HEK293 (cell line): ENCODE results near the gene RNF187.

Experiments
- CTCF ChIA-PET: fragments of 350-600 bp; formaldehyde crosslinking; extraction: SDS; loops from one replicate; lab custom pipeline; 2021; ENCODE audit warnings: antibody characterized with exemption; lab: Yijun Ruan, JAX
- POLR2A ChIA-PET: fragments of 300-600 bp; formaldehyde crosslinking; extraction: SDS; loops from one replicate; lab custom pipeline; 2020; ENCODE audit warnings: antibody characterized with exemption, inconsistent platforms; lab: Yijun Ruan, JAX
- H3K27ac ChIP-seq: fragments of 200-500 bp; sonication (Bioruptor generic); 2 replicates; pipeline ENCODE4 v1.5.1; 2014; ENCODE audit warnings: low read depth, low read length, control low read depth, inconsistent platforms; ENCODE audit errors: extremely low read depth
- H3K36me3 ChIP-seq, 2 experiments: fragments of 200-500 bp in 1 of 2; sonication (Bioruptor generic) in 1 of 2; 1 replicate in 1 of 2; 2 replicates in 1 of 2; pipeline ENCODE4 v1.5.1; 2014 to 2017; ENCODE audit warnings: inconsistent platforms in 2 of 2, low read length in 2 of 2; ENCODE audit not compliant: control insufficient read depth in 2 of 2, insufficient read depth in 1 of 2
- H3K4me1 ChIP-seq: fragments of 200-500 bp; sonication (Bioruptor generic); 2 replicates; pipeline ENCODE4 v1.5.1; 2014; ENCODE audit warnings: mild to moderate bottlenecking, low read length, inconsistent platforms; ENCODE audit not compliant: control insufficient read depth, insufficient read depth
- H3K4me3 ChIP-seq: 2 replicates; pipeline ENCODE4 v1.5.1; 2011; ENCODE audit warnings: low read depth, mild to moderate bottlenecking, control low read depth, low read length, moderate library complexity
- H3K9me3 ChIP-seq: fragments of 200-500 bp; sonication (Bioruptor generic); 2 replicates; pipeline ENCODE4 v1.5.1; 2014; ENCODE audit warnings: low read depth, low read length, inconsistent platforms; ENCODE audit not compliant: control insufficient read depth, insufficient read depth
- EGR2 ChIP-seq: fragments of 450-650 bp; formaldehyde crosslinking; IDR thresholded peaks from 2 replicates; pipeline ENCODE4 v1.5.1; 2016; ENCODE audit warnings: low read depth, missing biosample characterization, missing genetic modification characterization
- GLI4 ChIP-seq: fragments of 450-650 bp; formaldehyde crosslinking; IDR thresholded peaks from 2 replicates; pipeline ENCODE4 v1.5.1; 2016; ENCODE audit warnings: missing biosample characterization, missing genetic modification characterization
- GLIS1 ChIP-seq: fragments of 450-650 bp; formaldehyde crosslinking; IDR thresholded peaks from 2 replicates; pipeline ENCODE4 v1.5.1; 2016; ENCODE audit warnings: missing biosample characterization, missing genetic modification characterization
- IKZF3 ChIP-seq: fragments of 450-650 bp; IDR thresholded peaks from 2 replicates; pipeline ENCODE4 v1.5.0; 2018; ENCODE audit warnings: missing biosample characterization, mild to moderate bottlenecking, missing genetic modification characterization, moderate library complexity
- KLF1 ChIP-seq: fragments of 450-650 bp; formaldehyde crosslinking; IDR thresholded peaks from 2 replicates; pipeline ENCODE4 v1.5.1; 2016; ENCODE audit warnings: missing biosample characterization, missing genetic modification characterization
- PRDM1 ChIP-seq: fragments of 450-650 bp; formaldehyde crosslinking; IDR thresholded peaks from 2 replicates; pipeline ENCODE4; 2016; ENCODE audit warnings: missing biosample characterization, missing genetic modification characterization
- SETDB1 ChIP-seq: IDR thresholded peaks from one replicate; pipeline ENCODE4 v1.6.1; 2017; ENCODE audit warnings: mild to moderate bottlenecking, low read length, moderate library complexity, mixed read lengths; ENCODE audit not compliant: insufficient read length
- SP7 ChIP-seq: fragments of 450-650 bp; formaldehyde crosslinking; IDR thresholded peaks from 2 replicates; pipeline ENCODE4 v1.5.1; 2016; ENCODE audit warnings: missing biosample characterization, missing genetic modification characterization
- ZIC2 ChIP-seq: fragments of 450-650 bp; formaldehyde crosslinking; IDR thresholded peaks from 2 replicates; pipeline ENCODE4 v1.5.1; 2016; ENCODE audit warnings: missing biosample characterization, missing genetic modification characterization
- ZNF175 ChIP-seq: fragments of 450-650 bp; formaldehyde crosslinking; IDR thresholded peaks from 2 replicates; pipeline ENCODE4 v1.5.1; 2016; ENCODE audit warnings: missing biosample characterization, missing genetic modification characterization
- ZNF2 ChIP-seq: fragments of 450-650 bp; formaldehyde crosslinking; IDR thresholded peaks from 2 replicates; pipeline ENCODE4 v1.5.1; 2016; ENCODE audit warnings: missing biosample characterization, missing genetic modification characterization
- ZNF37A ChIP-seq: fragments of 450-650 bp; IDR thresholded peaks from 2 replicates; pipeline ENCODE4 v1.5.1; 2018; ENCODE audit warnings: missing biosample characterization, missing genetic modification characterization
- ZNF549 ChIP-seq: fragments of 450-650 bp; IDR thresholded peaks from 2 replicates; pipeline ENCODE4 v1.5.1; 2018; ENCODE audit warnings: missing biosample characterization, missing genetic modification characterization, mild to moderate bottlenecking, inconsistent platforms, moderate library complexity
- ZNF555 ChIP-seq: fragments of 450-650 bp; formaldehyde crosslinking; conservative IDR thresholded peaks from 2 replicates; pipeline ENCODE4 v1.5.1; 2017; ENCODE audit warnings: missing biosample characterization, mild to moderate bottlenecking, missing genetic modification characterization, inconsistent platforms
- ZNF560 ChIP-seq: fragments of 450-650 bp; formaldehyde crosslinking; IDR thresholded peaks from 2 replicates; pipeline ENCODE4 v1.5.1; 2017; ENCODE audit warnings: missing biosample characterization, missing genetic modification characterization, borderline replicate concordance
- ZNF596 ChIP-seq: fragments of 450-650 bp; IDR thresholded peaks from 2 replicates; pipeline ENCODE4 v1.5.0; 2018; ENCODE audit warnings: missing biosample characterization, mild to moderate bottlenecking, missing genetic modification characterization, moderate library complexity
- ZNF610 ChIP-seq: fragments of 450-650 bp; formaldehyde crosslinking; IDR thresholded peaks from 2 replicates; pipeline ENCODE4 v1.5.1; 2016; ENCODE audit warnings: missing biosample characterization, missing genetic modification characterization, borderline replicate concordance
- ZNF785 ChIP-seq: fragments of 450-650 bp; formaldehyde crosslinking; IDR thresholded peaks from 2 replicates; pipeline ENCODE4 v1.5.1; 2016; ENCODE audit warnings: missing biosample characterization, missing genetic modification characterization
- TF ChIP-seq, protein P1 (sequence below): fragments of 450-650 bp; formaldehyde crosslinking; IDR thresholded peaks from 2 replicates; pipeline ENCODE4 v1.5.1; 2016; ENCODE audit warnings: missing biosample characterization, missing genetic modification characterization
- TF ChIP-seq, protein P2 (sequence below): sonication (generic); formaldehyde crosslinking; IDR thresholded peaks from 2 replicates; pipeline ENCODE4 v1.8.1; 2022; ENCODE audit warnings: mild to moderate bottlenecking, moderate library complexity, missing genetic modification reagents
- TF ChIP-seq, protein P3 (sequence below): fragments of 450-650 bp; formaldehyde crosslinking; IDR thresholded peaks from 2 replicates; pipeline ENCODE4 v1.5.1; 2016; ENCODE audit warnings: missing biosample characterization, missing genetic modification characterization
- TF ChIP-seq, protein P4 (sequence below): fragments of 450-650 bp; formaldehyde crosslinking; IDR thresholded peaks from 2 replicates; pipeline ENCODE4 v1.5.1; 2016; ENCODE audit warnings: missing biosample characterization, missing genetic modification characterization
- TF ChIP-seq, protein P5 (sequence below): fragments of 450-650 bp; IDR thresholded peaks from 2 replicates; pipeline ENCODE4 v1.5.1; 2018; ENCODE audit warnings: missing biosample characterization, mild to moderate bottlenecking, missing genetic modification characterization

Gene RNF187

DNA sequence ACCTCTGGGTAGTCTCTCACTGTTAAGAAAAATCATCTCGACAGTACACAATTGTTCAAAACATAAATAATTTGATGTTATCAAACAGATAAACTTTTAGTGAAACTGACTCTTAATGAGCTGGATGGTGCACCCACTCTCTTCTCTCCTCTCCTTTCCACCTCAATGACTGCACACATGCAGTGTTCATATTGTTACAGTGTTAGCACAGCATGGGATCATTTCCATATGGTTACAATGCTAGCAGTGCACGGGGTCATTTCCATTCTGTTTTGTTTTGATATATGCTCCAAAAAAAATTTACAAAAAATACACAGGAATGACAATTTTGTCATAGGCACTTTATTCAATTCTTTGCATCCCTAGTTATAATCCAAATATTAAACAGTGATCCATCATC, 26.4 kb upstream of the RNF187 start:
- CTCF ChIA-PET, result interaction anchor here (0.9 to 4.5 kb wide), 4 partner anchors 11 to 461 kb away, joined by 3 to 22 read pairs (median 4); no protein-coding TSS in a partner anchor
- no peak overlapping the region for H3K27ac ChIP-seq

DNA sequence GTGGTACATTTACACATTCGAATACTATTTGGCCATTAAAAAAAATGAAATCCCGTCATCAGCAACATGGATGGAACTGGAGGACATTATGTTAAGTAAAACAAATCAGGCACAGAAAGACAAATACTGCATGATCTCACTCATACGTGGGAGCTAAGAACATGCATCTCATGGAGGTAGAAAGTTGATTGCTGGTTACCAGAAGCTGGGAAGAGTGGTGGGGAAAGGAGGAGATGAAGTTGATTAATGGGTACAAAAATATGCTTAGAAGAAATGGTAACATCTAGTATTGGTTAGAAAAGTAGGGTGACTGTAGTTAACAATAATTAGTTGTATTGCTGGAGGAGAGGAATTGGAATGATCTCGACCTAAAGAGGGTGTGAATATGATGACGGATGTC, 24.6 kb upstream of the RNF187 start:
- Histone ChIP-seq H3K4me1 (peaks cover 5% of the 10 kb centered on the region; the same call in 1 of the 2 replicates), H3K9me3 (no peaks in the 10 kb centered on the region), H3K27ac (no peak overlapping the region), H3K4me3 (no peak overlapping the region), H3K36me3 (no peaks in the 10 kb centered on the region)
- CTCF ChIA-PET, result interaction anchor here (1.3 kb wide), 1 partner anchor 11 kb away, joined by 3 read pairs; no protein-coding TSS in a partner anchor
- POLR2A ChIA-PET, result interaction anchor here (0.7 kb wide), 1 partner anchor 205 kb away, joined by 3 read pairs; no protein-coding TSS in a partner anchor
- TF ChIP-seq GLIS1 (tag by site-specific recombination), result no peak
- TF ChIP-seq, protein P1, sequence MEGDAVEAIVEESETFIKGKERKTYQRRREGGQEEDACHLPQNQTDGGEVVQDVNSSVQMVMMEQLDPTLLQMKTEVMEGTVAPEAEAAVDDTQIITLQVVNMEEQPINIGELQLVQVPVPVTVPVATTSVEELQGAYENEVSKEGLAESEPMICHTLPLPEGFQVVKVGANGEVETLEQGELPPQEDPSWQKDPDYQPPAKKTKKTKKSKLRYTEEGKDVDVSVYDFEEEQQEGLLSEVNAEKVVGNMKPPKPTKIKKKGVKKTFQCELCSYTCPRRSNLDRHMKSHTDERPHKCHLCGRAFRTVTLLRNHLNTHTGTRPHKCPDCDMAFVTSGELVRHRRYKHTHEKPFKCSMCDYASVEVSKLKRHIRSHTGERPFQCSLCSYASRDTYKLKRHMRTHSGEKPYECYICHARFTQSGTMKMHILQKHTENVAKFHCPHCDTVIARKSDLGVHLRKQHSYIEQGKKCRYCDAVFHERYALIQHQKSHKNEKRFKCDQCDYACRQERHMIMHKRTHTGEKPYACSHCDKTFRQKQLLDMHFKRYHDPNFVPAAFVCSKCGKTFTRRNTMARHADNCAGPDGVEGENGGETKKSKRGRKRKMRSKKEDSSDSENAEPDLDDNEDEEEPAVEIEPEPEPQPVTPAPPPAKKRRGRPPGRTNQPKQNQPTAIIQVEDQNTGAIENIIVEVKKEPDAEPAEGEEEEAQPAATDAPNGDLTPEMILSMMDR (tag by site-specific recombination), result no peak
- TF ChIP-seq PRDM1 (tag by site-specific recombination), result peak; percentile 51; the same call in 1 of the 2 replicates
- TF ChIP-seq ZNF785 (tag by site-specific recombination), result no peak
- TF ChIP-seq ZNF610 (tag by site-specific recombination), result no peak
- no peak for TF ChIP-seq ZNF596 (tag by site-specific recombination)
- no peak for TF ChIP-seq KLF1 (tag by site-specific recombination)
- TF ChIP-seq, protein P2, sequence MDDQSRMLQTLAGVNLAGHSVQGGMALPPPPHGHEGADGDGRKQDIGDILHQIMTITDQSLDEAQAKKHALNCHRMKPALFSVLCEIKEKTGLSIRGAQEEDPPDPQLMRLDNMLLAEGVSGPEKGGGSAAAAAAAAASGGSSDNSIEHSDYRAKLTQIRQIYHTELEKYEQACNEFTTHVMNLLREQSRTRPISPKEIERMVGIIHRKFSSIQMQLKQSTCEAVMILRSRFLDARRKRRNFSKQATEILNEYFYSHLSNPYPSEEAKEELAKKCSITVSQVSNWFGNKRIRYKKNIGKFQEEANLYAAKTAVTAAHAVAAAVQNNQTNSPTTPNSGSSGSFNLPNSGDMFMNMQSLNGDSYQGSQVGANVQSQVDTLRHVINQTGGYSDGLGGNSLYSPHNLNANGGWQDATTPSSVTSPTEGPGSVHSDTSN (CRISPR knock-in tag), result no peak
- no peak for TF ChIP-seq GLI4 (tag by site-specific recombination)
- no peak for TF ChIP-seq ZNF555 (tag by site-specific recombination)
- TF ChIP-seq ZNF560 (tag by site-specific recombination), result no peak
- TF ChIP-seq ZNF549 (tag by site-specific recombination), result no peak
- TF ChIP-seq SP7, result 0 out of 2 replicates have a peak, but pooled peaks have one; percentile 25
- TF ChIP-seq, protein P3, sequence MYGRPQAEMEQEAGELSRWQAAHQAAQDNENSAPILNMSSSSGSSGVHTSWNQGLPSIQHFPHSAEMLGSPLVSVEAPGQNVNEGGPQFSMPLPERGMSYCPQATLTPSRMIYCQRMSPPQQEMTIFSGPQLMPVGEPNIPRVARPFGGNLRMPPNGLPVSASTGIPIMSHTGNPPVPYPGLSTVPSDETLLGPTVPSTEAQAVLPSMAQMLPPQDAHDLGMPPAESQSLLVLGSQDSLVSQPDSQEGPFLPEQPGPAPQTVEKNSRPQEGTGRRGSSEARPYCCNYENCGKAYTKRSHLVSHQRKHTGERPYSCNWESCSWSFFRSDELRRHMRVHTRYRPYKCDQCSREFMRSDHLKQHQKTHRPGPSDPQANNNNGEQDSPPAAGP (tag by site-specific recombination), result no peak
- no peak for TF ChIP-seq ZNF37A (tag by site-specific recombination)
- no peak for TF ChIP-seq EGR2 (tag by site-specific recombination)
- TF ChIP-seq ZNF175, result no peak

More for the DNA sequence above, 26.4 kb upstream of the RNF187 start:
- POLR2A ChIA-PET, result no interaction called here
- Histone ChIP-seq H3K4me1 (peaks cover 6% of the 10 kb centered on the region; the same call in 1 of the 2 replicates), H3K4me3 (no peak overlapping the region), H3K9me3 (no peaks in the 10 kb centered on the region), H3K36me3 (no peaks in the 10 kb centered on the region)
- no peak for TF ChIP-seq ZNF2 (tag by site-specific recombination)
- TF ChIP-seq, protein P4, sequence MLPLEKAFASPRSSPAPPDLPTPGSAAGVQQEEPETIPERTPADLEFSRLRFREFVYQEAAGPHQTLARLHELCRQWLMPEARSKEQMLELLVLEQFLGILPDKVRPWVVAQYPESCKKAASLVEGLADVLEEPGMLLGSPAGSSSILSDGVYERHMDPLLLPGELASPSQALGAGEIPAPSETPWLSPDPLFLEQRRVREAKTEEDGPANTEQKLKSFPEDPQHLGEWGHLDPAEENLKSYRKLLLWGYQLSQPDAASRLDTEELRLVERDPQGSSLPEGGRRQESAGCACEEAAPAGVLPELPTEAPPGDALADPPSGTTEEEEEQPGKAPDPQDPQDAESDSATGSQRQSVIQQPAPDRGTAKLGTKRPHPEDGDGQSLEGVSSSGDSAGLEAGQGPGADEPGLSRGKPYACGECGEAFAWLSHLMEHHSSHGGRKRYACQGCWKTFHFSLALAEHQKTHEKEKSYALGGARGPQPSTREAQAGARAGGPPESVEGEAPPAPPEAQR (tag by site-specific recombination), result no peak
- TF ChIP-seq, protein P5, sequence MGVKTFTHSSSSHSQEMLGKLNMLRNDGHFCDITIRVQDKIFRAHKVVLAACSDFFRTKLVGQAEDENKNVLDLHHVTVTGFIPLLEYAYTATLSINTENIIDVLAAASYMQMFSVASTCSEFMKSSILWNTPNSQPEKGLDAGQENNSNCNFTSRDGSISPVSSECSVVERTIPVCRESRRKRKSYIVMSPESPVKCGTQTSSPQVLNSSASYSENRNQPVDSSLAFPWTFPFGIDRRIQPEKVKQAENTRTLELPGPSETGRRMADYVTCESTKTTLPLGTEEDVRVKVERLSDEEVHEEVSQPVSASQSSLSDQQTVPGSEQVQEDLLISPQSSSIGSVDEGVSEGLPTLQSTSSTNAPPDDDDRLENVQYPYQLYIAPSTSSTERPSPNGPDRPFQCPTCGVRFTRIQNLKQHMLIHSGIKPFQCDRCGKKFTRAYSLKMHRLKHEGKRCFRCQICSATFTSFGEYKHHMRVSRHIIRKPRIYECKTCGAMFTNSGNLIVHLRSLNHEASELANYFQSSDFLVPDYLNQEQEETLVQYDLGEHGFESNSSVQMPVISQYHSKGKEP (tag by site-specific recombination), result peak; percentile 51; the same call in 1 of the 2 replicates
- 0 out of 2 replicates have a peak, but pooled peaks have one; percentile 17 for TF ChIP-seq PRDM1 (tag by site-specific recombination)
- TF ChIP-seq ZIC2 (tag by site-specific recombination), result peak; percentile 55
- no peak for TF ChIP-seq SETDB1
- TF ChIP-seq IKZF3 (tag by site-specific recombination), result peak; percentile 63
